HFF-Myc (cell line): Measurements from ENCODE around the gene PDZD7.
A peak's percentile ranks its signal among the peaks of the same experiment; 100 is the strongest.

Source experiments
- DNase-seq: peaks from one replicate; pipeline ENCODE4 v3.0.0-alpha.2; 2011; ENCODE audit warnings: low read depth; ENCODE audit errors: extremely low read depth
- H3K4me3 ChIP-seq: replicated peaks from 2 replicates; pipeline ENCODE4 v1.5.1; 2011; ENCODE audit warnings: low read depth, mild to moderate bottlenecking, control low read depth, low read length
- TF ChIP-seq, protein P1 (sequence below): IDR thresholded peaks from 2 replicates; pipeline ENCODE4 v1.5.1; 2012; ENCODE audit warnings: mild to moderate bottlenecking, low read depth, low read length, control low read depth; ENCODE audit errors: missing control alignments

The PDZD7 gene

DNA sequence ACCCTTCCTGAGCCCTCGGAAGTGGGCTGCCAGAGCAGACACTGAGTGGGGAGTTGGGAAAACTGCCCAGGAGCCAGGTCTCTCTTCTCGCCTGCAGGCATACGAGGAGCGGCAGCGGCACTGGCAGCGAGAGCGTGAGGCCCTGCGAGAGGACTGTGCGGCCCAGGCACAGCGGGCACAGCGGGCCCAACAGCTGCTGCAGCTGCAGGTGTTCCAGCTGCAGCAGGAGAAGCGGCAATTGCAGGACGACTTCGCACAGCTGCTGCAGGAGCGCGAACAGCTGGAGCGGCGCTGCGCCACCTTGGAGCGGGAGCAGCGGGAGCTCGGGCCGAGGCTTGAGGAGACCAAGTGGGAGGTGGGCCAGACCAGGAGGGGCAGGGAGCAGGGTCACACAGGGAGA, 25.6 kb downstream of the PDZD7 start:
- DNase-seq = no peak
- TF ChIP-seq, protein P1, sequence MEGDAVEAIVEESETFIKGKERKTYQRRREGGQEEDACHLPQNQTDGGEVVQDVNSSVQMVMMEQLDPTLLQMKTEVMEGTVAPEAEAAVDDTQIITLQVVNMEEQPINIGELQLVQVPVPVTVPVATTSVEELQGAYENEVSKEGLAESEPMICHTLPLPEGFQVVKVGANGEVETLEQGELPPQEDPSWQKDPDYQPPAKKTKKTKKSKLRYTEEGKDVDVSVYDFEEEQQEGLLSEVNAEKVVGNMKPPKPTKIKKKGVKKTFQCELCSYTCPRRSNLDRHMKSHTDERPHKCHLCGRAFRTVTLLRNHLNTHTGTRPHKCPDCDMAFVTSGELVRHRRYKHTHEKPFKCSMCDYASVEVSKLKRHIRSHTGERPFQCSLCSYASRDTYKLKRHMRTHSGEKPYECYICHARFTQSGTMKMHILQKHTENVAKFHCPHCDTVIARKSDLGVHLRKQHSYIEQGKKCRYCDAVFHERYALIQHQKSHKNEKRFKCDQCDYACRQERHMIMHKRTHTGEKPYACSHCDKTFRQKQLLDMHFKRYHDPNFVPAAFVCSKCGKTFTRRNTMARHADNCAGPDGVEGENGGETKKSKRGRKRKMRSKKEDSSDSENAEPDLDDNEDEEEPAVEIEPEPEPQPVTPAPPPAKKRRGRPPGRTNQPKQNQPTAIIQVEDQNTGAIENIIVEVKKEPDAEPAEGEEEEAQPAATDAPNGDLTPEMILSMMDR = no peak
- no peak overlapping the region for H3K4me3 ChIP-seq

DNA sequence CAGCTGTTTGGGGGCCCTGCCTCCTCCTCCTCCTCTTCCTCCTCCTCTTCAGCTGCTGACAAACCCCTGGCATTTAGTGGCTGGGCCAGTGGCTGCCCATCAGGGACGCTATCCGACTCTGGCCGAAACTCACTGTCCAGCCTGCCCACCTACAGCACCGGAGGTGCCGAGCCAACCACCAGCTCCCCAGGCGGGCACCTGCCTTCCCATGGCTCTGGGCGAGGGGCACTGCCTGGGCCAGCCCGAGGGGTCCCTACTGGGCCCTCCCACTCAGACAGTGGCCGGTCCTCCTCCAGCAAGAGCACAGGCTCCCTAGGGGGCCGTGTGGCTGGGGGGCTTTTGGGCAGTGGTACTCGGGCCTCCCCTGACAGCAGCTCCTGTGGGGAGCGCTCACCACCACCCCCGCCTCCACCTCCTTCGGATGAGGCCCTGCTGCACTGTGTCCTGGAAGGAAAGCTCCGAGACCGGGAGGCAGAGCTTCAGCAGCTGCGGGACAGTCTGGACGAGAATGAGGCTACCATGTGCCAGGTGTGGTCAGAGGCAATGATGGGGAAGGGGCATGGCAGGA, 27.2 kb downstream of the PDZD7 start:
- TF ChIP-seq, protein P1 = no peak
- DNase-seq = no peak
- H3K4me3 ChIP-seq = no peak overlapping the region

DNA sequence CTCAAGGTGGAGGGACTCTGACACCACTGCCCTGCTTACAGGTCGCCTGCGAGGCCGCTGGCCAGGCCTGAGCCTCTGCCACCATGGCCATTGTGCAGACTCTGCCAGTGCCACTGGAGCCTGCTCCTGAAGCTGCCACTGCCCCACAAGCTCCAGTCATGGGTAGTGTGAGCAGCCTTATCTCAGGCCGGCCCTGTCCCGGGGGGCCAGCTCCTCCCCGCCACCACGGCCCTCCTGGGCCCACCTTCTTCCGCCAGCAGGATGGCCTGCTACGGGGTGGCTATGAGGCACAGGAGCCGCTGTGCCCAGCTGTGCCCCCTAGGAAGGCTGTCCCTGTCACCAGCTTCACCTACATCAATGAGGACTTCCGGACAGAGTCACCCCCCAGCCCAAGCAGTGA, 28.5 kb downstream of the PDZD7 start:
- H3K4me3 ChIP-seq = no peak overlapping the region
- TF ChIP-seq, protein P1 = no peak
- DNase-seq = no peak

DNA sequence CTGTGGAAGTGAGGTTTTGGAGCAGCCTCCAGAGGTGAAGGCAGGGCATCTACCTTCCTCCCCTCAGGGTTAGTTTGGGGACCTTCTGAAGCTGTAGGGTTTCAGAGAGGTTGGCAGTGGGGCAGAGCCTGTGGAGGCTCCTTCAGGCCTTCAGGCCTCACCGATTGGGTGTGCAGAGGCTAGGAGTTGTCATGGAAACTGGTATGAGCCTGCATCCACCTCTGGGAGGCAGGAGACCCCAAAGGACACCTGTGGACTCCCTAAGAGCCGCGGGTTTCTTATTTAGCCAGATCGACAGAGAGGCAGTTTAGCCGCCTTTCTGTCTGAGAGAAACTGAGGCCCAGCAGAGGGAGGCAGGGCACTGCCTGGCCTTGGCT, 29.3 kb downstream of the PDZD7 start:
- TF ChIP-seq, protein P1 = no peak
- H3K4me3 ChIP-seq = peak overlapping the region; percentile 84
- no peak for DNase-seq

DNA sequence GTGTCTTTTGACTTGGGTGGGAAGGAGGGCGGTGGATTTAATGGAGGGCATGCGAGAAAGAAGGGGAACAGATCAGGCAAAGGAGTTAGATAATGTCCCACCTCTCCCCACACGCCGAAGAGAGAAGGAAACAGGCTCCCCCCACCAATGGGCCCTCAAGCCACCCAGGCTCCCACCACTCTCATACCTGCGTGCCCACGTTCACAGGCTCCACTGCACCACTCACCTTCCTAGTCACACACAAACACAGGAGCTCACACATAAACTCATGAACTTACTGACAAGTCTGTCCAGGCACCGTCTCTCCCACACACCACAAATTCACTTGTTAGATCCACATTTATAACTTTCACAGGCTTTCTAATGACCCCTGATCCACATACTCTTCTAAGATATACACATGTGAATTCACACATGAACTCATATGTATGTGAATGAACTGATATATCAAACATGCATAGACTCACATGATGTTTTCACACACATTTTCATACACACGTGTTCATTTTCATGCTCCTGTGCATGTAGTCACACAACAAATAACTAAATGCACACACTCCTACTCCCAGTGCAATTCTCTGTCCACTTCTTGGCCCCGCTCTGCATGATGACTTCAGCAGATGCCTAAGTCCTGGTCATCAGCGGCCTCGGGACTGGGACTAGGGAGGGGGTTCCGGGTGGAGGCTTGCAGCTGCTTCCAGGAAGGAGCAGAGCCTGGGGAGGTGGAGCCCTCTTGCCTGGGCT, 29.8 kb downstream of the PDZD7 start:
- TF ChIP-seq, protein P1 = no peak
- DNase-seq = no peak
- H3K4me3 ChIP-seq = peak overlapping the region; percentile 84

DNA sequence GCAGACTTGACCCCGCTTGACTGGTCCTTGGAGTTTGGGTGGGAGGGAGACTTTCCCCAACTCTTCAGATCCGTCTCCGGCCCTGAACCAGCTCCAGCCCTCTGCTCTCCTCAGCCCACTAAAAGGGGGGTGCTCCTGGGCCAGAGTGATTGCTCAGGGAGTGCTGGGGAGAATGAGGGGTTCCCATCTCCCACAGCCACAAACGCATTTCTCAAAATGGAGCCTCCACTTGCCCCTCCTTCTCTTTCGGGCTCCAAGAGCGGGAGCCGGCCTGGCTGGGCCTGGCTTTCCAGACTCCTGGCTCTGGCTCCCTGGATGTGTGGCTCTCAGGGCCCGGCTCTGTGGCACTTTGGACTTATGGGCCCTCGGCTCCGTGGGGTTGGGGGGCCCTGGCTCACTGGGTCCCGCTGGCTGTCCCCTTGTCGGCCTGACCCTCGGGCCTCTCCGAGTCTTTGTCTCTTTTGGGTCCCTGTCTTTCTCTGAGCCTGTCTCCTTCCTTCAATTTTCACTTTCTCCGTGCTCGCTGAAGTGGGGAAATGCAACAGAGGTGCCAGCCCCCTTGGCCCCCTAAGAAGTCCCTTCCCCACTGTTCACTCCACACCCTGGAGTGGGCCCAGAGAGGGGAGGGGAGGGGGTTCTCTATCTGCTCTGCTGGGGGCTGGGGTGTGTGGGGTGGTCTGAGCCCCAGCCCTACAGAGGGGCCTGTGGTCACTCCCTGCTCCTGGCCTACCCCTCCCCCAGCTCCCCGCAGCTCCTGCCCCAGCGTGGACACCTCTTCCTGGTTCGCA, 30.6 kb downstream of the PDZD7 start:
- DNase-seq = no peak
- peak overlapping the region; percentile 84 for H3K4me3 ChIP-seq
- TF ChIP-seq, protein P1 = no peak
